NCI-H2196 (cell line): ENCODE measurements around the gene KCNH2.

ENCODE experiments used
- DNase-seq: peaks from one replicate; lab custom pipeline; 2025; ENCODE audit not compliant: unreplicated experiment; lab: John Stamatoyannopoulos, UW

Gene KCNH2

GRCh38 chr7:150976529-150977381 lies 1.4 kb downstream of the KCNH2 start:
- peak; percentile 70 for DNase-seq

GRCh38 chr7:150975536-150976319 lies 2.4 kb downstream of the KCNH2 start:
- DNase-seq, result no peak

- peak; percentile 57 for DNase-seq
These were observed 3.4 kb downstream of the KCNH2 start for GRCh38 chr7:150974468-150975391.

GRCh38 chr7:150973571-150974451 lies 4.3 kb downstream of the KCNH2 start:
- DNase-seq, result peak; percentile 55

- DNase-seq, result no peak
These were observed 5.4 kb downstream of the KCNH2 start for GRCh38 chr7:150972741-150973140.

GRCh38 chr7:150972023-150972468 lies 6.1 kb downstream of the KCNH2 start:
- no peak for DNase-seq

- DNase-seq, result no peak
These were observed 6.7 kb downstream of the KCNH2 start for GRCh38 chr7:150971242-150972022.

- no peak for DNase-seq
These were observed 7.7 kb downstream of the KCNH2 start for GRCh38 chr7:150970424-150970823.

- DNase-seq, result no peak
These were observed 8.6 kb downstream of the KCNH2 start for GRCh38 chr7:150969475-150969874.

- no peak for DNase-seq
These were observed 9.3 kb downstream of the KCNH2 start for GRCh38 chr7:150968734-150969372.

GRCh38 chr7:150968056-150968733 lies 9.9 kb downstream of the KCNH2 start:
- no peak for DNase-seq

GRCh38 chr7:150967349-150967748 lies 10.8 kb downstream of the KCNH2 start:
- peak; percentile 19 for DNase-seq

GRCh38 chr7:150966002-150966401 lies 12.1 kb downstream of the KCNH2 start:
- no peak for DNase-seq

- no peak for DNase-seq
These were observed 12.8 kb downstream of the KCNH2 start for GRCh38 chr7:150965273-150965830.

GRCh38 chr7:150964593-150965111 lies 13.5 kb downstream of the KCNH2 start:
- no peak for DNase-seq

GRCh38 chr7:150963707-150964559 lies 14.2 kb downstream of the KCNH2 start:
- DNase-seq, result no peak
